Peyer's patch (tissue), 4 donors: ENCODE results near the gene MECP2.

Experiments
- POLR2A ChIP-seq, 2 donors: fragments of 450-650 bp; IDR thresholded peaks; one replicate each; pipeline ENCODE4 v1.5.1; 2017; ENCODE audit warnings: antibody characterized with exemption in 2 of 2, mild to moderate bottlenecking in 2 of 2, moderate library complexity in 2 of 2
- TF ChIP-seq, protein P1 (sequence below), 6 experiments: fragments of 450-650 bp in 4 of 6; fragments of 200-600 bp in 2 of 6; sonication (generic) in 1 of 6; IDR thresholded peaks; one replicate each; pipeline ENCODE4 v1.5.1; 2017 to 2019; ENCODE audit warnings: antibody characterized with exemption in 6 of 6, mild to moderate bottlenecking in 3 of 6, moderate library complexity in 1 of 6

DNA sequence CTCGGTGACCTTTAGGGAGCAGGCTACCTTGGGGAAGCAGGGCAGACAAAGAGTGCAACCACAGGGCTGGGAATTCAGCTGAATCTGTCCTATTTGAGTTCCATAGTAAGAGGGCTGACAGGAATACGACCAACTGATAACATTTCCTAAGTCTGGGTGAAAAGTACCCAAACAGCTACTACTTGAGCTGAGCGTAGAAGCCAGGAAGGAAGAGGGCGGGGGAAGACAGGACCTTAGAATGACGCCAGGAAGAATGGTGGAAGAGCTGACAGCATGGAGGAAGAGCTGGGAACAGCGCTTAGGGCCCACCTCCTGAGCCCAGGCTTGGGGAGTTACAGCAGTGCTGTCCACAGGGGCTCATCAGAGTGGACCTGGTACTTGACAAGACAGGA, 14.4 kb downstream of the MECP2 start:
- TF ChIP-seq, protein P1, sequence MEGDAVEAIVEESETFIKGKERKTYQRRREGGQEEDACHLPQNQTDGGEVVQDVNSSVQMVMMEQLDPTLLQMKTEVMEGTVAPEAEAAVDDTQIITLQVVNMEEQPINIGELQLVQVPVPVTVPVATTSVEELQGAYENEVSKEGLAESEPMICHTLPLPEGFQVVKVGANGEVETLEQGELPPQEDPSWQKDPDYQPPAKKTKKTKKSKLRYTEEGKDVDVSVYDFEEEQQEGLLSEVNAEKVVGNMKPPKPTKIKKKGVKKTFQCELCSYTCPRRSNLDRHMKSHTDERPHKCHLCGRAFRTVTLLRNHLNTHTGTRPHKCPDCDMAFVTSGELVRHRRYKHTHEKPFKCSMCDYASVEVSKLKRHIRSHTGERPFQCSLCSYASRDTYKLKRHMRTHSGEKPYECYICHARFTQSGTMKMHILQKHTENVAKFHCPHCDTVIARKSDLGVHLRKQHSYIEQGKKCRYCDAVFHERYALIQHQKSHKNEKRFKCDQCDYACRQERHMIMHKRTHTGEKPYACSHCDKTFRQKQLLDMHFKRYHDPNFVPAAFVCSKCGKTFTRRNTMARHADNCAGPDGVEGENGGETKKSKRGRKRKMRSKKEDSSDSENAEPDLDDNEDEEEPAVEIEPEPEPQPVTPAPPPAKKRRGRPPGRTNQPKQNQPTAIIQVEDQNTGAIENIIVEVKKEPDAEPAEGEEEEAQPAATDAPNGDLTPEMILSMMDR (IDR thresholded peaks at IDR 0.05), result no peak
- no peak for TF ChIP-seq POLR2A (IDR thresholded peaks at IDR 0.05)
